Uterus (tissue), 4 donors: ENCODE measurements around the gene MT1H. TPM values are rescaled to one million over a fixed set of nuclear protein-coding genes. Genes with fewer than 3 reads are reported as not detected.

Source experiments
- DNase-seq, 2 donors: peaks; one replicate each; pipeline ENCODE4 v3.0.0-alpha.2; 2019 to 2020
- H3K27ac ChIP-seq, 2 donors: fragments of 200-600 bp; sonication (generic); 1 replicate in 1 of 2; 2 replicates in 1 of 2; pipeline ENCODE4 v1.5.1; 2016 to 2018
- H3K27me3 ChIP-seq, 2 donors: fragments of 200-600 bp; sonication (generic); one replicate each; pipeline ENCODE4 v1.5.1; 2018 to 2019; ENCODE audit warnings: control low read depth in 1 of 2
- H3K36me3 ChIP-seq, 2 donors: fragments of 200-600 bp; sonication (generic); one replicate each; pipeline ENCODE4 v1.5.1; 2019; ENCODE audit warnings: control low read depth in 1 of 2
- H3K4me1 ChIP-seq, 2 donors: fragments of 200-600 bp; sonication (generic); one replicate each; pipeline ENCODE4 v1.5.1; 2018 to 2019; ENCODE audit warnings: control low read depth in 1 of 2
- H3K4me3 ChIP-seq, 2 donors: fragments of 200-600 bp; sonication (generic); 1 replicate in 1 of 2; 2 replicates in 1 of 2; pipeline ENCODE4 v1.5.1; 2018 to 2019; ENCODE audit warnings: mild to moderate bottlenecking in 1 of 2
- H3K9me3 ChIP-seq, 2 donors: fragments of 200-600 bp; sonication (generic); one replicate each; pipeline ENCODE4 v1.5.1; 2019; ENCODE audit warnings: control low read depth in 1 of 2
- POLR2A ChIP-seq, 2 donors: fragments of 450-650 bp; IDR thresholded peaks; one replicate each; pipeline ENCODE4 v1.6.1; 2016; ENCODE audit warnings: antibody characterized with exemption in 2 of 2, mild to moderate bottlenecking in 1 of 2, moderate library complexity in 1 of 2
- intact Hi-C: fragments of 100-400 bp; cut with DNase I; formaldehyde crosslinking; loops from one replicate; pipeline ENCODE4 v1.15.1; 2023; ENCODE audit warnings: low total_unique reads
- total RNA-seq, 4 donors: library from RNA; depleted of rRNA in 3 of 4; stranded (reverse); fragments of >200 nt in 3 of 4; gene quantifications; one replicate each; pipeline versions ENCODE4 v1.1.0 to v1.2.4, GENCODE V29; 2014 to 2023
- TF ChIP-seq, protein P1 (sequence below), 4 experiments: fragments of 200-600 bp in 2 of 4; fragments of 450-650 bp in 2 of 4; sonication (generic) in 2 of 4; IDR thresholded peaks; one replicate each; pipeline ENCODE4 v1.5.1; 2016 to 2019; ENCODE audit warnings: antibody characterized with exemption in 4 of 4, mild to moderate bottlenecking in 2 of 4, moderate library complexity in 1 of 4
- donor health status: DM: yes; HTN: yes; CAD: no.

Gene MT1H
- total RNA-seq, 4 donors from 2014 or later, result not detected

DNA sequence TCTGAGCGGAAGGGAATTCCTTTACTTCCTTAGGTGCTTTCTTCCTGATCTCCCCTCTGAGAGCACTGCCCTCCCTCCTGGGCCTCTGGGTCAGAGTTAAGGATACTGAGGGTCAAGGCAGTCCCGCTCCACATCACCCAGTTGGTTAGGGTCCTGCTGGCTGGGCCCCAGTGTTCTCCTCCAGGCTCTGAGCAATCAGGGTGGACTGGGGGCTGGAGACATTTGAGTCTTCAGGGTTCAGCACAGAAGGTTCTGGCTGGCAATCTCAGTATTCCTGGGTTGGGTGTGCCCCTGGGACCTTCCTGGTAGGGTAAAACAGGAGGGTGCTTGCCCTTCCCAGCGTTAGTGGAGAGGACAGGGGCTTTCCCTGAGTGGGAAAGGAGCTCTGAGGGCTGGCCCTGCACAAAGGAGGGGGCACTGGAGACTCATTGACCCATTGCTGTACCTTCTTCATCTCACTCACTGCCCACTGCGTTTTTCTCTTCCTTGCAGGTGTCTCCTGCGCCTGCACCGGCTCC lies 36.7 kb upstream of the MT1H start:
- H3K9me3 ChIP-seq, result no peaks in the 10 kb centered on the region
- H3K4me1 ChIP-seq, result peaks cover 0 to 5% of the 10 kb centered on the region in 2 donors
- peak overlapping the region; percentile 26 to 44 for H3K4me3 ChIP-seq
- TF ChIP-seq POLR2A (IDR thresholded peaks at IDR 0.05), result no peak
- TF ChIP-seq, protein P1, sequence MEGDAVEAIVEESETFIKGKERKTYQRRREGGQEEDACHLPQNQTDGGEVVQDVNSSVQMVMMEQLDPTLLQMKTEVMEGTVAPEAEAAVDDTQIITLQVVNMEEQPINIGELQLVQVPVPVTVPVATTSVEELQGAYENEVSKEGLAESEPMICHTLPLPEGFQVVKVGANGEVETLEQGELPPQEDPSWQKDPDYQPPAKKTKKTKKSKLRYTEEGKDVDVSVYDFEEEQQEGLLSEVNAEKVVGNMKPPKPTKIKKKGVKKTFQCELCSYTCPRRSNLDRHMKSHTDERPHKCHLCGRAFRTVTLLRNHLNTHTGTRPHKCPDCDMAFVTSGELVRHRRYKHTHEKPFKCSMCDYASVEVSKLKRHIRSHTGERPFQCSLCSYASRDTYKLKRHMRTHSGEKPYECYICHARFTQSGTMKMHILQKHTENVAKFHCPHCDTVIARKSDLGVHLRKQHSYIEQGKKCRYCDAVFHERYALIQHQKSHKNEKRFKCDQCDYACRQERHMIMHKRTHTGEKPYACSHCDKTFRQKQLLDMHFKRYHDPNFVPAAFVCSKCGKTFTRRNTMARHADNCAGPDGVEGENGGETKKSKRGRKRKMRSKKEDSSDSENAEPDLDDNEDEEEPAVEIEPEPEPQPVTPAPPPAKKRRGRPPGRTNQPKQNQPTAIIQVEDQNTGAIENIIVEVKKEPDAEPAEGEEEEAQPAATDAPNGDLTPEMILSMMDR (IDR thresholded peaks at IDR 0.05), result no peak
- intact Hi-C loops, result no loop called here
- H3K27me3 ChIP-seq, result peaks cover 0 to 7% of the 10 kb centered on the region in 2 donors
- peak overlapping the region; percentile 42 to 66 for H3K27ac ChIP-seq
- no peaks in the 10 kb centered on the region for H3K36me3 ChIP-seq
- DNase-seq, result no peak

DNA sequence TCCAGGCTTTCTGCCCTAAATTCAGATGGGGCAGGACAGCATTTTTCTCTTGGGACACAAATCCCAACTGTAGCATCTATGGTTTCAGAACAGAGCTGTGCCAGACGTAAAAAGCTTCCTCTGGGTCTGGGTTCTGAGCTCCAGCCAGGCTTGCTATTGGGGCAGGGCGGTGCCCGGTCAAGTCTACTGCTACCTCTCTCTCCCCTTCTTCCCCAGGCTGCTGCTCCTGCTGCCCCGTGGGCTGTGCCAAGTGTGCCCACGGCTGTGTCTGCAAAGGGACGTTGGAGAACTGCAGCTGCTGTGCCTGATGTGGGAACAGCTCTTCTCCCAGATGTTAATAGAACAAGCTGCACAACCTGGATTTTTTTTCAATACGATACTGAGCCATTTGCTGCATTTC lies 36.1 kb upstream of the MT1H start:
- H3K27me3 ChIP-seq, result peaks cover 0 to 10% of the 10 kb centered on the region in 2 donors
- no peak for DNase-seq
- intact Hi-C loops, result no loop called here
- H3K9me3 ChIP-seq, result no peaks in the 10 kb centered on the region
- TF ChIP-seq, protein P1 (IDR thresholded peaks at IDR 0.05), result no peak
- no peak for TF ChIP-seq POLR2A (IDR thresholded peaks at IDR 0.05)
- no peak overlapping the region for H3K27ac ChIP-seq
- no peak overlapping the region for H3K4me3 ChIP-seq
- no peaks in the 10 kb centered on the region for H3K36me3 ChIP-seq
- H3K4me1 ChIP-seq, result peaks cover 0 to 5% of the 10 kb centered on the region in 2 donors

DNA sequence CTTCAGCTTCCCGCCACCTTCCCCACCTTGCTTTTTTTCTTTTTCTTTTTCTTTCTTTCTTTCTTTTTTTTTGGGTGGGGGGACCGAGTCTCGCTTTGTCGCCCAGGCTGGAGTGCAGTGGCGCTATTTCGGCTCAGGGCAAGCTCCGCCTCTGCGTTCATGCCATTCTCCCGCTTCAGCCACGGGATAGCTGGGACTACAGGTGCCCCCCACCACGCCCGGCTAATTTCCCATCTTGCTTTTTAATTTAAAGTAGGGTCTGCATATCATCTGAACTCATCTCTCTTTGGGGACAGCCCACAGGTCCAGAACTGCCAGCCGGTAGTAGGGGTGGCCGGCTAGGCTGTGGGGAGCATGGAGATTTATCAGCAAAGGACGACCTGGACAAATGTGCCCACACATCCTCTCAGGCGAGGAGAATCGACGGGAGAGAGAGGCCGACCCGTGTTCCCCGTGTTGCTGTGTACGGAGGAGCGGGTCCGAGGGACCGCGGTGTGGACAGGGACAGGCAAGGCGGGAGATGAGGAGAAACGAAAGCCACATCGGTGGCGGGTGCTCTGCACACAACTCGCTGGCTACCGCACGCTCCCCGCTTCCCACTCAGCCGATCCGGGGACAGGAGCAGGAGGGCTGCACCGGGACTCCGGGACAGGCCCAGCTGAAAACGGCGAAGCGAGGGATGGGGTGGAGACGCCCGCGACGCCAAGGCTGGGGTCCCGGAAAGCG lies 34.7 kb upstream of the MT1H start:
- Histone ChIP-seq H3K27me3 (peaks cover 0 to 12% of the 10 kb centered on the region in 2 donors), H3K4me3 (no peak overlapping the region), H3K4me1 (peaks cover 0 to 5% of the 10 kb centered on the region in 2 donors), H3K36me3 (no peaks in the 10 kb centered on the region), H3K9me3 (no peaks in the 10 kb centered on the region), H3K27ac (no peak overlapping the region)
- intact Hi-C loops, result no loop called here
- DNase-seq, result no peak
- TF ChIP-seq POLR2A (IDR thresholded peaks at IDR 0.05), result no peak
- TF ChIP-seq, protein P1 (IDR thresholded peaks at IDR 0.05), result no peak

DNA sequence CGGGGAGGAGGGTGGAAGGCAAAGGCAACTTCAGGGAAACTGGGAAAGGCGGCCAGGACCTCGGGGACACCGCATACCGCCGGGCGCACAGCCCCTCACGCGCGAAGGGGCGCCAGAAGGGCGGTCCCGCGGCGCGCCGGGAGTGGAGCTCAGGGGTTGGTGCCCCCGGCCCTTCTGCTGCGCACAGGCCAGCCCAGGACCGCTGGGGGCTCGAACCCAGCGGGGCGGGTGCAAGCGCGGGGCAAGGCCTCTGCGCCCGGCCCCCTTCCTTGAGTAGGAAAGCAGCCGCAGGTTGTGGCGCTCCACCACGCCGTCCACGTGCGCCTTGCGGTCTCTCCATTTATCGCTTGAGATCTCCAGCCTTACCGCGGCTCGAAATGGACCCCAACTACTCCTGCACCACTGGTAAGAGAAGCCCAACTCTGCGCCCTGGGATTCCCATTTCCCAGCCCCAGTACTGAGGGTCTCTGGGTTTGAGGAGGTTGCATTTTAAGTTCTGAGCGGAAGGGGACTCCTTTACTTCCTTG lies 34.1 kb upstream of the MT1H start:
- no peak overlapping the region for H3K27ac ChIP-seq
- no peaks in the 10 kb centered on the region for H3K9me3 ChIP-seq
- no peaks in the 10 kb centered on the region for H3K36me3 ChIP-seq
- H3K4me1 ChIP-seq, result peaks cover 0 to 5% of the 10 kb centered on the region in 2 donors
- peaks cover 0 to 12% of the 10 kb centered on the region in 2 donors for H3K27me3 ChIP-seq
- H3K4me3 ChIP-seq, result no peak overlapping the region
- intact Hi-C loops, result no loop called here
- no peak for DNase-seq
- no peak for TF ChIP-seq POLR2A (IDR thresholded peaks at IDR 0.05)
- TF ChIP-seq, protein P1 (IDR thresholded peaks at IDR 0.05), result no peak
